ENCODE measurements around the gene FDX1. TPM values are rescaled to one million over a fixed set of nuclear protein-coding genes. Genes with fewer than 3 reads are reported as not detected.

FDX1 gene
- total RNA-seq, 1 experiment from 2014 or later = 29.9 TPM

GRCh38 chr11:110424775-110425444 lies 4.8 kb upstream of the FDX1 start:
- Mint-ChIP-seq H3K4me1 (ENCODE audit: low read depth, unreplicated experiment) (peaks cover 18% of the 10 kb centered on the region), H3K9me3 (ENCODE audit: unreplicated experiment) (peaks cover 37% of the 10 kb centered on the region), H3K36me3 (ENCODE audit: insufficient read depth, unreplicated experiment) (no peaks in the 10 kb centered on the region), H3K27ac (ENCODE audit: unreplicated experiment) (no peak overlapping the region), H3K4me3 (ENCODE audit: unreplicated experiment) (no peak overlapping the region), H3K27me3 (ENCODE audit: insufficient read depth, unreplicated experiment) (no peaks in the 10 kb centered on the region)
- H3K4me3 ChIP-seq (ENCODE audit: low read depth, low read length) = no peak overlapping the region
- H3K27me3 ChIP-seq (replicated peaks; ENCODE audit: control insufficient read depth, insufficient read depth, low read length) = no peaks in the 10 kb centered on the region
- no peak for TF ChIP-seq CTCF (IDR thresholded peaks at IDR 0.05; ENCODE audit: insufficient read depth in 1 of 2, low read depth in 1 of 2, low read length in 1 of 2, severe bottlenecking in 1 of 2, unreplicated experiment in 1 of 2)
- BruUV-seq (replicated peaks) = no TSS peak
- POLR2A ChIA-PET = no interaction called here
- H3K36me3 ChIP-seq (ENCODE audit: control insufficient read depth, insufficient read depth, low read length) = no peaks in the 10 kb centered on the region
- H3K4me1 ChIP-seq = peaks cover 9% of the 10 kb centered on the region; the same call in 1 of the 2 replicates
- DNase-seq = no peak
- CTCF ChIA-PET = no interaction called here
- intact Hi-C loops (cut with micrococcal nuclease; ENCODE audit: unreplicated experiment) = no loop called here
- peaks cover 21% of the 10 kb centered on the region; the same call in 1 of the 2 replicates for H3K9me3 ChIP-seq

DNA sequence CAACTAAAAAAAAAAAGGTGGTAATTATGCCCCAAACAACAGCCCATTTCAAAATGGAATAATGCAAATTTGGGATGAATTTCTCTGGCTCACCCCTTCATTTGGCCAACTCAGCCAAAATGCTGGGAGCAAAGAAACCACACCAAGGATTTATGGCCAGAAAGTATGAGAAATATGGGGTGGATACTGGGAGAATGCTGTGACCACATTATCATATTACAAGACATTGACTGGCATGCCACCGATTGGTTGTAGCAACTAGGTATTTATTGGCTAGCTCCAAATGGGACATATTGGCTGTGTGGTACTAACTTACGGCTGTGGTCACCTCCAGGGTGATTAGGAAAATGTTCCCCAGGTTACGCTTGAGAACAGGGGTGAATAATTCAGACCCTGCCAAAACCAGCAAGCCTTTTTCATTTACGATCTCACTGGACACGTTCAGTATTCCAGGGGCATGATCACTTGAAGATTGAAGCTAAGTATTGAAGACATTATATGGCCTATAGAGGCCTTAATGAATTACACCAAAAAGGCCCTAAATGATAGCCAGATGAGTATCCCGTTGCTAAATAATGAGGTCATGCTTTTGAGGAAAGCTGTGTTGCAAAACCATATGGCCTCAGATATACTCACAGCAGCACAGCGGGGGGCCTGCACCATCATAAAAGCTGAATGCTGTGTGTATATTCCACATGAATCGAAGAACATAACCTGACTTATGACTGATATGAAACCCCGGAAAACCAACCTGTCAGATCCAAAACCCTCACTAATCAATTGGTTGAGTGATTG lies 3.8 kb upstream of the FDX1 start:
- Histone ChIP-seq H3K4me3 (ENCODE audit: low read depth, low read length) (no peak overlapping the region), H3K4me1 (peaks cover 9% of the 10 kb centered on the region; the same call in 1 of the 2 replicates), H3K9me3 (peaks cover 13% of the 10 kb centered on the region; the same call in 1 of the 2 replicates), H3K36me3 (ENCODE audit: control insufficient read depth, insufficient read depth, low read length) (no peaks in the 10 kb centered on the region), H3K27me3 (replicated peaks; ENCODE audit: control insufficient read depth, insufficient read depth, low read length) (no peaks in the 10 kb centered on the region)
- no TSS peak for BruUV-seq (replicated peaks)
- ChIA-PET CTCF (interaction anchor here (0.9 kb wide), 1 partner anchor 9 kb away, joined by 4 read pairs; no protein-coding TSS in a partner anchor), POLR2A (no interaction called here)
- TF ChIP-seq CTCF (IDR thresholded peaks at IDR 0.05; ENCODE audit: insufficient read depth in 1 of 2, low read depth in 1 of 2, low read length in 1 of 2, severe bottlenecking in 1 of 2, unreplicated experiment in 1 of 2) = no peak
- no peak for DNase-seq
- no peaks in the 10 kb centered on the region for H3K27me3 Mint-ChIP-seq (ENCODE audit: insufficient read depth, unreplicated experiment)
- H3K4me3 Mint-ChIP-seq (ENCODE audit: unreplicated experiment) = no peak overlapping the region
- H3K36me3 Mint-ChIP-seq (ENCODE audit: insufficient read depth, unreplicated experiment) = peaks cover 6% of the 10 kb centered on the region
- H3K4me1 Mint-ChIP-seq (ENCODE audit: low read depth, unreplicated experiment) = peaks cover 19% of the 10 kb centered on the region
- H3K27ac Mint-ChIP-seq (ENCODE audit: unreplicated experiment) = no peak overlapping the region
- H3K9me3 Mint-ChIP-seq (ENCODE audit: unreplicated experiment) = peaks cover 27% of the 10 kb centered on the region
- intact Hi-C loops (cut with micrococcal nuclease; ENCODE audit: unreplicated experiment) = no loop called here

- ChIA-PET CTCF (no interaction called here), POLR2A (no interaction called here)
- Mint-ChIP-seq H3K9me3 (ENCODE audit: unreplicated experiment) (peaks cover 7% of the 10 kb centered on the region), H3K36me3 (ENCODE audit: insufficient read depth, unreplicated experiment) (peaks cover 10% of the 10 kb centered on the region), H3K4me1 (ENCODE audit: low read depth, unreplicated experiment) (peaks cover 40% of the 10 kb centered on the region), H3K4me3 (ENCODE audit: unreplicated experiment) (no peak overlapping the region), H3K27me3 (ENCODE audit: insufficient read depth, unreplicated experiment) (no peaks in the 10 kb centered on the region), H3K27ac (ENCODE audit: unreplicated experiment) (no peak overlapping the region)
- Histone ChIP-seq H3K36me3 (ENCODE audit: control insufficient read depth, insufficient read depth, low read length) (no peaks in the 10 kb centered on the region), H3K9me3 (no peaks in the 10 kb centered on the region), H3K4me1 (peaks cover 27% of the 10 kb centered on the region), H3K4me3 (ENCODE audit: low read depth, low read length) (no peak overlapping the region), H3K27me3 (replicated peaks; ENCODE audit: control insufficient read depth, insufficient read depth, low read length) (no peaks in the 10 kb centered on the region)
- DNase-seq = no peak
- intact Hi-C loops (cut with micrococcal nuclease; ENCODE audit: unreplicated experiment) = loop anchor here (2.0 kb wide), 1 partner anchor 19 kb away; no protein-coding TSS in a partner anchor
- BruUV-seq (replicated peaks) = no TSS peak
- no peak for TF ChIP-seq CTCF (IDR thresholded peaks at IDR 0.05; ENCODE audit: insufficient read depth in 1 of 2, low read depth in 1 of 2, low read length in 1 of 2, severe bottlenecking in 1 of 2, unreplicated experiment in 1 of 2)
Observed at GRCh38 chr11:110428040-110428439, 1.7 kb upstream of the FDX1 start.

All from Caco-2 (cell line).